ENCODE measurements around the gene TOM1L2. TPM values are rescaled to one million over a fixed set of nuclear protein-coding genes. Genes with fewer than 3 reads are reported as not detected.

Gene TOM1L2
- total and polyA plus RNA-seq, 9 donors = 18.5 to 40.1 (median 30.2) TPM

DNA sequence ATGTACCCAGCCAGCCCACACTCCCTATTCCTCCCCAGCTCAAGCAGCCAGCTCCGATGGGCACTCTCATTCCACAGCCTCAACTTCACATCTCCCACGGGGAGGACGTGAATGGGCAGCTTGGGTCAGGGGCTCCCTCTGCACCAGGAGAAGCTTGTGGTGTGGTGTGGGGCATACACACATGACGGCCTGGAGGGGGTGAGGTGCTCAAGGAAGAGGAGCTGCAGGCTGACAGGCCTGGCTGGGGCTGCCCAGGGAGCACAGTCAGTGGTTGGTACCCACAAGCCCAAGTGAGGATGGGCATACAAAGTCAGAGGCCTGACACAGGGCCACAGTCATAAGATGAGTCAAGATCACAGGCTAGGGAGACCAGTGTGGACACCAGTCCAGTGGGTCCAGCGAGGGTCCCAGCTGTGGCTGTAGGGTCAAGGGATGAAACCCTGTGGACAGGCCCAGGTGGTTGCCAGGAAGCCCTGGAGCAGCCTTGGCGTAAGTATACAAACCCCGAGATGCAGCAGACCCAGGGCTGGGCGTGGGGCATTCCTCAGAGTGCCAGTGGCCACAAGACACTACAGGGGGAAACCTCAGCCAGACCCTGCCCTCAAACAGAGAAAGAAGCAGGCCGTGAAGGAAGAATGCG, 4.9 kb upstream of the TOM1L2 start:
- H3K27me3 ChIP-seq (ENCODE audit: control insufficient read depth, insufficient read depth, low read length) = no peaks in the 10 kb centered on the region
- no peaks in the 10 kb centered on the region for H3K9me3 ChIP-seq (replicated peaks; ENCODE audit: control insufficient read depth, low read depth, low read length)
- WGBS (ENCODE audit: insufficient coverage) = 79% methylated on average over 8 of the region's 10 CpGs
- no peaks in the 10 kb centered on the region for H3K36me3 ChIP-seq (ENCODE audit: control insufficient read depth, insufficient read depth, low read length)
- no peak overlapping the region for H3K4me3 ChIP-seq (ENCODE audit: low read length)
- peaks cover 4% of the 10 kb centered on the region for H3K4me1 ChIP-seq (ENCODE audit: control insufficient read depth, insufficient read depth, low read length)
- H3K27ac ChIP-seq (ENCODE audit: low read length) = no peak overlapping the region
- DNase-seq = no peak

DNA sequence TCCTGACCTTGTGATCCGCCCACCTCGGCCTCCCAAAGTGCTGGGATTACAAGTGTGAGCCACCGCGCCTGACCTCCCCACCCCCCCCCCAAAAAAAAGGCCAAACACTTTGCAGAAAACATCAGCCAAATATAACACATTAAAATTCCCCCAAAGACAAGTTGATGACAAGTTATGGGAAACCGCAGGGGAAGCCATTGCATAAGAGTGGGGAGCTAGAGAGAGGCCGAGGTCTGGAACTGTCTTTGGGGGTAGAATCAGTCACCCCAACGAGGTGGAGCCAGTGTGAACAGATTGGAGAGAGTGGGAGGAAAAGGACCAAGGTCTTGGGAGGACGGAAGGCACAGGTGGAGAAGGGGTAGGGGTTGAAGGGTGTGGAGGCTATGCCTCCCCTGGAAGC, 3.2 kb upstream of the TOM1L2 start:
- Histone ChIP-seq H3K4me3 (ENCODE audit: low read length) (no peak overlapping the region), H3K9me3 (replicated peaks; ENCODE audit: control insufficient read depth, low read depth, low read length) (no peaks in the 10 kb centered on the region), H3K4me1 (ENCODE audit: control insufficient read depth, insufficient read depth, low read length) (peaks cover 15% of the 10 kb centered on the region), H3K36me3 (ENCODE audit: control insufficient read depth, insufficient read depth, low read length) (no peaks in the 10 kb centered on the region), H3K27me3 (ENCODE audit: control insufficient read depth, insufficient read depth, low read length) (no peaks in the 10 kb centered on the region), H3K27ac (ENCODE audit: low read length) (no peak overlapping the region)
- DNase-seq = no peak
- WGBS (ENCODE audit: insufficient coverage) = 50% methylated on average over 4 of the region's 8 CpGs

DNA sequence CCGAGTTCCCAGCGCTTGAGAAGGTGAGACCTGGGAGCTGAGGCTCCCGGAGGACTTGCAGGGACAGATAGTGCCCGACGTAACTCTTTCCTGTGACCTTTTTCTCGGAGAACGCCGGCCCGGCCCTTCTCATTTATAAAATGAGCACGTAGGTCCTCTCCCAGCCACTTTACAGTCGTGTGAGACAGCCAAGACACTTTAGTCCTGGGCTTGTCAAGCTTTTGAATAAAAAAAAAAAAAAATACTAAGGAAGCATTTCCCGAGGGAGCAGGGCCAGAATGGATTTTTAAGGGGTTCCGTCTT, 703 bp upstream of the TOM1L2 start:
- Histone ChIP-seq H3K4me1 (ENCODE audit: control insufficient read depth, insufficient read depth, low read length) (peaks cover 16% of the 10 kb centered on the region), H3K27ac (ENCODE audit: low read length) (peak overlapping the region; percentile 57)
- DNase-seq = no peak

DNA sequence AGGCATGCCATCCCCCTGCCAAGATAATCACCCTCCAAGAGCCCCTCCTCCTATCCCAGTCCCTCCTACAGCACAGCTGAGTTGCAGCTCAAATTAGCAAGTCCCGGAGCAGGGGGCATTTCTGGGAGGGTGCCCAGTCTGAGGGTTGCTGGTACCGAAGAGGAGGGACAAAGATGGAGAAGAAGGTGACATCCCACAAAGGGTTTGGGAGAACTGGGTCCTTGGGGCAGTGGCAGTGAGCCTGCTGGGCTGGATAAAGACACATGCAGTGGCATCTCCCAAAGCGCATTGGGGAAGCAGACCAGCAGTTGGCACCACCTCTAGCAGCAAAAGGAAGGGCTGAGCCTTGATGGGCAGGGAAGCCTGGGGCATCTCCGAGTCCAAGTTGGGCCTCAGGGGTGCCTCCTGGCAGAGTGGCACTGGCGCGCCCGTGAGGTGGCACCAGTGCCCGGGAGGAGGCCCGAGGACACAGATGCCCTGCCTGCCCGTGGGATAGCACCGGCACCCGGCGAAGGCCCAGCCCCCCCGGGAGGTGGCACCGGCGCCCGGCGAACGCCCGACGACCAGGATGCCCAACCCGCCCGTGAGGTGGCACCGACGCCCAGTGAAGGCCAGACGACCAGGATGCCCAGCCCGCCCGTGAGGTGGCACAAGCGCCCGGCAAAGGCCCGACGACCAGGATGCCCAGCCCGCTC, 622 bp downstream of the TOM1L2 start:
- peak; percentile 60 for DNase-seq
- Histone ChIP-seq H3K4me1 (ENCODE audit: control insufficient read depth, insufficient read depth, low read length) (peaks cover 16% of the 10 kb centered on the region), H3K9me3 (replicated peaks; ENCODE audit: control insufficient read depth, low read depth, low read length) (no peaks in the 10 kb centered on the region), H3K36me3 (ENCODE audit: control insufficient read depth, insufficient read depth, low read length) (no peaks in the 10 kb centered on the region), H3K4me3 (ENCODE audit: low read length) (peak overlapping the region; percentile 66), H3K27ac (ENCODE audit: low read length) (peak overlapping the region; percentile 84), H3K27me3 (ENCODE audit: control insufficient read depth, insufficient read depth, low read length) (no peaks in the 10 kb centered on the region)
- 8% methylated on average over 33 of the region's 33 CpGs for WGBS (ENCODE audit: insufficient coverage)

More for the DNA sequence above, 703 bp upstream of the TOM1L2 start:
- no peaks in the 10 kb centered on the region for H3K9me3 ChIP-seq (replicated peaks; ENCODE audit: control insufficient read depth, low read depth, low read length)
- no peaks in the 10 kb centered on the region for H3K36me3 ChIP-seq (ENCODE audit: control insufficient read depth, insufficient read depth, low read length)
- WGBS (ENCODE audit: insufficient coverage) = 0% methylated on average over 7 of the region's 13 CpGs
- no peaks in the 10 kb centered on the region for H3K27me3 ChIP-seq (ENCODE audit: control insufficient read depth, insufficient read depth, low read length)
- H3K4me3 ChIP-seq (ENCODE audit: low read length) = peak overlapping the region; percentile 70

DNA sequence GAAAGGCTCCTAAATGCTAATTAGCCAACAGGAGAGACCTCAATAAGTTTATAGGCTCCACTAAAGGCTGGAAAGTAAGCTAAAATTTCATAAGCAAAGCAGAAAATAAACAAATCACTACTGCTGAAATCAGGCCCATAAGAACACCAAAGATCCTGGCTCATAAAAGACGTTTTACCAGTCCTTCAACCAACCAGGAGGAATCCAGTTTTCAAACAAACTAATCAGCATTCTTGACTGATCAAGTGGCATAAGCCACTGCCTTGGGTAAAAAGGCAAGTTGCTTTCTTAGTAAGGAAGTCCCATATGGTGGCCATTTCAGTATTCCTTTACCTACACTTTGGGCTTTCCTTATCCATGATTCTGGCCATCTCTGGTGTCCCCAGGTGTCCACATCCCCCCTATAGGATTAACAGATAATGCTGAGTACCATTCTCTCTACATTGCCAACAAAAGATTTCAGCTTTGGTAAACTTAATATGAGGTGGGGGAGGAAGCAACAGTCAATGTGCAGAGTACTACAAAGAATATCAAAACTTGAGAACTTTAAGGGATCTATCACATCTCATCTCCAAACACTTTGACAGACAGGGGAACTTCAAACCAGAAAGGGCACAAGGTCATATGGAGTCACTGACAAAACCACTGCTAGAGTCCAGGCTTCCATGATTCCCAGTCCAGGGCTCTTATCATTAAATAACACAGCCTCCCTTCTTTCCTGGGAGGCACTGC, 1.3 kb downstream of the TOM1L2 start:
- H3K27ac ChIP-seq (ENCODE audit: low read length) = peak overlapping the region; percentile 84
- H3K4me1 ChIP-seq (ENCODE audit: control insufficient read depth, insufficient read depth, low read length) = peaks cover 16% of the 10 kb centered on the region
- no CpG with 5 or more reads among the region's 1 CpG for WGBS (ENCODE audit: insufficient coverage)
- no peaks in the 10 kb centered on the region for H3K36me3 ChIP-seq (ENCODE audit: control insufficient read depth, insufficient read depth, low read length)
- no peak for DNase-seq
- H3K4me3 ChIP-seq (ENCODE audit: low read length) = peak overlapping the region; percentile 66
- H3K9me3 ChIP-seq (replicated peaks; ENCODE audit: control insufficient read depth, low read depth, low read length) = no peaks in the 10 kb centered on the region
- H3K27me3 ChIP-seq (ENCODE audit: control insufficient read depth, insufficient read depth, low read length) = no peaks in the 10 kb centered on the region

DNA sequence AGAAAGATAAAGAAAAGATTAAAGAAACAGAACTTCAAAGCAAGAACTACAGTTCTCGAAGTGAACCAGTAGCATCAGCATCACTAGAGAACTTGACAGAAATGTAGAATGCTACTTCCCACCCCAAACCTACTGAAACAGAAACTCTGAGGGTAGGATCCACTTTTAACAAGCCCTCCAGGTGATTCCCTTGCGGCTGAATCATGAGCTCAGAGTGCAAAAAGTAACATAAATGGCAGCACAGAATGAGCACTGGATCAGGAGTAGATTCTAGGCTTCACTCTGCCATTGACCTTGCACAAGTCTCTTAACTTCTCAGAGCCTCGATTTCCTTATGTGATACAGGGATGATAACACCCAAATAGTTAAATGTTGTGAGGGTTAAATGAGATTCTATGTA, 5.8 kb downstream of the TOM1L2 start:
- WGBS (ENCODE audit: insufficient coverage) = no CpG with 5 or more reads among the region's 3 CpGs
- Histone ChIP-seq H3K36me3 (ENCODE audit: control insufficient read depth, insufficient read depth, low read length) (no peaks in the 10 kb centered on the region), H3K9me3 (replicated peaks; ENCODE audit: control insufficient read depth, low read depth, low read length) (no peaks in the 10 kb centered on the region), H3K4me1 (ENCODE audit: control insufficient read depth, insufficient read depth, low read length) (peaks cover 10% of the 10 kb centered on the region), H3K27ac (ENCODE audit: low read length) (no peak overlapping the region), H3K27me3 (ENCODE audit: control insufficient read depth, insufficient read depth, low read length) (no peaks in the 10 kb centered on the region), H3K4me3 (ENCODE audit: low read length) (no peak overlapping the region)
- DNase-seq = no peak

DNA sequence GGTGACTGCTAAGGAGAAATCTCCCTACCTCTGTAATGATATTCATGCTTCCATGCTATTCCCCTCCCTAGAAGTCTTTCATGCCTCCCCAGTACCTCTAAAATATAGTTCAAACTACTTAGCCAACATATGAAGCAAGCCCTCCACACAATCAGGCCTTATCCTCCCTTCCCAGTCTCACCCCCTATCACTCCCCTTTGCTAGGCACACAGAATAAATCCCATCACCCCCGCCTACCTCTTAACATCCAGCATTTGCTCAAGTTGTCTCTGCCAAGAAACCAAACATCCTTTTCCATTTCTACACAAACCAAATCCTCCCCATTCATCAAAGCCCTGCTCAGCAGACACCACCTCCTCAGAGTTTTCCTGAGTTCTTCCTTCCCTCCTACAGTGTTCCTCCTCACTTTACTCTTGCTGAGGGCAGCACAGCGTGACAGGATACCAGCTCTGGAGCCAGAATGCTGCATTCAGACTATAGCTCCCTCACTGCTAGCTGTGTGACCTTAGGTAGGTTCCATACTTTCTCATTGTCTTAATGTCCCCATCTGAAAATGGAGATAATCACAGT, 7.0 kb downstream of the TOM1L2 start:
- no peaks in the 10 kb centered on the region for H3K27me3 ChIP-seq (ENCODE audit: control insufficient read depth, insufficient read depth, low read length)
- H3K4me1 ChIP-seq (ENCODE audit: control insufficient read depth, insufficient read depth, low read length) = peaks cover under 1% of the 10 kb centered on the region
- no peak overlapping the region for H3K27ac ChIP-seq (ENCODE audit: low read length)
- no peak for DNase-seq
- H3K4me3 ChIP-seq (ENCODE audit: low read length) = no peak overlapping the region
- H3K36me3 ChIP-seq (ENCODE audit: control insufficient read depth, insufficient read depth, low read length) = no peaks in the 10 kb centered on the region
- 80% methylated on average over 2 of the region's 2 CpGs for WGBS (ENCODE audit: insufficient coverage)
- no peaks in the 10 kb centered on the region for H3K9me3 ChIP-seq (replicated peaks; ENCODE audit: control insufficient read depth, low read depth, low read length)

DNA sequence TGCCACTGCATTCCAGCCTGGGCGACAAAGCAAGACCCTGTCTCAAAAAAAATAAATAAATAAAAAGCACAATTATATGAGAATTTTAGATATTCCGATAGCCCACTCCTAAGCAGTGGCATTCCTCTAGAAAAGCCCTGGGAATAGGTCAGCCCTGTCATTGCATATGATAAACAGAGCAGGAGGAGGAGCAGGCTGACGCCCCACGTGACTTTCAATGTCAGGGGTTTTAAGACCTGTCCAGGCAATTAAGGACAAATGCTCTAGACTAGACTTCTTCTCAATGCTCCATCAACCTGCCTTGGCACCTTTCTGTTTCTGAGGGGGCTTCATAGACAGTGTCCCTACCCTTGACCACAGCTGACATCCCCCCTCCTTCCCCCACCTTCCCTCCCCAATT, 7.5 kb downstream of the TOM1L2 start:
- Histone ChIP-seq H3K4me1 (ENCODE audit: control insufficient read depth, insufficient read depth, low read length) (peaks cover 3% of the 10 kb centered on the region), H3K27me3 (ENCODE audit: control insufficient read depth, insufficient read depth, low read length) (no peaks in the 10 kb centered on the region), H3K36me3 (ENCODE audit: control insufficient read depth, insufficient read depth, low read length) (no peaks in the 10 kb centered on the region), H3K9me3 (replicated peaks; ENCODE audit: control insufficient read depth, low read depth, low read length) (no peaks in the 10 kb centered on the region), H3K27ac (ENCODE audit: low read length) (no peak overlapping the region), H3K4me3 (ENCODE audit: low read length) (no peak overlapping the region)
- 49% methylated on average over 2 of the region's 4 CpGs for WGBS (ENCODE audit: insufficient coverage)
- DNase-seq = no peak

DNA sequence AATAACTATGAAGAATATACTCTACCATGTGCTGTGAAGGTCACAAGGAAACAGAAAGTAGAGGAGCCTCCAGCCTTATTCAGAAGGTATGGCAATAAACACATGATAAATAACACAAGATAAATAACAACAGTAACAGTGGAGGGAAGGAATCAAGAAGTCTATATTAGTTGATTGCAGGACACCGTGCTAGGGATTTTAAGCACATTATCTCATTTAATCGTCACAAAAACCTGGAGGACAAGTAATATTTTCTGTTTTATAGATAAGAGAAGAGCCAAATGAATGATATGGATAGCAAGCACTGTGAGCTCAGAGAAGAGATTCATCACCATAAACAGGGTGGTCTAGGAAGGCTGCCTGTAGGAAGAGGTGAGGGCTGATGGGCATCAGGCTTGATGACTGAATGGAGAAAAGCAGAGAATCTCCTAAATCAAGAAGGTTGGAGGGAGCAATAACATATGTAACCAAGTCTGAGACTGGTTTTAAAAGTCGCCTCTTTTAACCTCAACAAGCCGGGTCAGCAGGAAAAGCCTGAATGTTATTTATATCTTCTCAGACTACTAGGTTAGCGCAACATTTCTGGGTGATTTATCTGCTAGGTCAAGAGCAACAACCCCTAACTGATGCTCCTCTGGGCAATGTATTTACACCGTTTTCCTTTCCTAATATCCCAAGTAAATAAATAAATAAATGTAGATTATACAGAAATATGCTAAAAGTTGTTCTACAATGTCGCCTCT, 8.3 kb downstream of the TOM1L2 start:
- peaks cover 9% of the 10 kb centered on the region for H3K4me1 ChIP-seq (ENCODE audit: control insufficient read depth, insufficient read depth, low read length)
- no peak for DNase-seq
- H3K27me3 ChIP-seq (ENCODE audit: control insufficient read depth, insufficient read depth, low read length) = no peaks in the 10 kb centered on the region
- WGBS (ENCODE audit: insufficient coverage) = no CpG with 5 or more reads among the region's 7 CpGs
- no peaks in the 10 kb centered on the region for H3K9me3 ChIP-seq (replicated peaks; ENCODE audit: control insufficient read depth, low read depth, low read length)
- H3K27ac ChIP-seq (ENCODE audit: low read length) = no peak overlapping the region
- no peak overlapping the region for H3K4me3 ChIP-seq (ENCODE audit: low read length)
- H3K36me3 ChIP-seq (ENCODE audit: control insufficient read depth, insufficient read depth, low read length) = no peaks in the 10 kb centered on the region

DNA sequence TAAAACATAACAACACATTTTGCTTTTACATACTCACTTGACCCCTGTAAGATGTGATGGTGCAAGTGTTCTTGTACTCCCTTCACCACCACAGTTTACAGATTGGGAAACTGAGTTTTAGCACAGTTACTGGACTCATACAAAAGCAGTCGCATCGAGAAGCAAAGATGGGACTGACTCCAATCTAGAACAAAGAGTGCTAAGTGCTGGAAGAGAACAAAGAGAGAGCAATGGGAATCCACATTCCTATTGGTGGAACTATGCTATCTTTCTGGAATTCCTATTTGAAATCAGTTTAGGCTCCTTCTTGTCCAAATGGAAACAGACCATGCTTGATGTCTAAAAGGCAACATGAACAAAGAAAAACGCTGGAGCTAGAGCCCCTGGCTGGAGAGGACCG, 9.1 kb downstream of the TOM1L2 start:
- DNase-seq = no peak
- H3K27me3 ChIP-seq (ENCODE audit: control insufficient read depth, insufficient read depth, low read length) = no peaks in the 10 kb centered on the region
- no CpG with 5 or more reads among the region's 4 CpGs for WGBS (ENCODE audit: insufficient coverage)
- H3K27ac ChIP-seq (ENCODE audit: low read length) = no peak overlapping the region
- H3K36me3 ChIP-seq (ENCODE audit: control insufficient read depth, insufficient read depth, low read length) = no peaks in the 10 kb centered on the region
- no peaks in the 10 kb centered on the region for H3K9me3 ChIP-seq (replicated peaks; ENCODE audit: control insufficient read depth, low read depth, low read length)
- peaks cover 15% of the 10 kb centered on the region for H3K4me1 ChIP-seq (ENCODE audit: control insufficient read depth, insufficient read depth, low read length)
- H3K4me3 ChIP-seq (ENCODE audit: low read length) = no peak overlapping the region
